Panc1 (cell line): Measurements from ENCODE around the gene SHKBP1. TPM values are rescaled to one million over a fixed set of nuclear protein-coding genes. Genes with fewer than 3 reads are reported as not detected.

Experiments
- ATAC-seq: fragments of 200-7000 bp; cut with Tn5 transposase; 2 replicates; pipeline ENCODE4 v1.9.1; 2020; ENCODE audit warnings: mild to moderate bottlenecking, moderate library complexity
- Bru-seq: library from RNA; stranded (reverse); fragments of 400-500 nt; gene quantifications from one replicate; lab custom pipeline; 2021; lab: Mats Ljungman, UMichigan
- BruChase-seq, 2 experiments: library from RNA; stranded (reverse); fragments of 400-500 nt; gene quantifications; one replicate each; lab custom pipeline; 2021; lab: Mats Ljungman, UMichigan
- BruUV-seq: library from RNA; stranded (reverse); fragments of 400-500 nt; replicated peaks from 2 replicates; lab custom pipeline; 2021; lab: Mats Ljungman, UMichigan
- CTCF ChIA-PET: fragments of 300-600 bp; sonication (Branson Sonifier 250); formaldehyde crosslinking; loops from one replicate; lab custom pipeline; 2022; ENCODE audit warnings: antibody characterized with exemption; lab: Charles Lee
- POLR2A ChIA-PET: fragments of 300-600 bp; sonication (Branson Sonifier 250); formaldehyde crosslinking; loops from one replicate; lab custom pipeline; 2022; ENCODE audit warnings: antibody characterized with exemption; lab: Charles Lee
- DNase-seq: peaks from one replicate; pipeline ENCODE4 v3.0.0-alpha.2; 2010; ENCODE audit warnings: low read depth, low spot score
- H3K27ac ChIP-seq: 2 replicates; pipeline ENCODE4 v1.5.1; 2011; ENCODE audit warnings: mild to moderate bottlenecking, low read length, inconsistent platforms
- H3K27me3 ChIP-seq: fragments of 200-500 bp; sonication (Bioruptor generic); 2 replicates; pipeline ENCODE4 v1.6.0; 2014; ENCODE audit warnings: low read length, inconsistent platforms; ENCODE audit not compliant: control insufficient read depth, insufficient read depth
- H3K36me3 ChIP-seq: fragments of 200-500 bp; sonication (Bioruptor generic); 2 replicates; pipeline ENCODE4 v1.5.1; 2014; ENCODE audit warnings: inconsistent platforms, mild to moderate bottlenecking, low read length, moderate library complexity; ENCODE audit not compliant: control insufficient read depth, insufficient read depth
- H3K4me1 ChIP-seq: 2 replicates; pipeline ENCODE4 v1.5.1; 2011; ENCODE audit warnings: inconsistent platforms, mild to moderate bottlenecking, low read length, moderate library complexity; ENCODE audit not compliant: control insufficient read depth, insufficient read depth
- H3K4me3 ChIP-seq, 2 experiments: 2 replicates each; pipeline ENCODE4 v1.5.1; 2011 to 2012; ENCODE audit warnings: low read depth in 2 of 2, low read length in 2 of 2, mild to moderate bottlenecking in 2 of 2, inconsistent platforms in 1 of 2, moderate library complexity in 1 of 2
- H3K9me3 ChIP-seq: fragments of 200-500 bp; sonication (Bioruptor generic); 2 replicates; pipeline ENCODE4 v1.5.1; 2014; ENCODE audit warnings: low read depth, mild to moderate bottlenecking, inconsistent platforms, low read length, moderate library complexity; ENCODE audit not compliant: control insufficient read depth, insufficient read depth
- CTCF ChIP-seq: fragments of 450-650 bp; IDR thresholded peaks from 2 replicates; pipeline ENCODE4 v1.5.1; 2017; ENCODE audit warnings: mild to moderate bottlenecking
- POLR2AphosphoS5 ChIP-seq: IDR thresholded peaks from 2 replicates; pipeline ENCODE4 v1.6.1; 2012; ENCODE audit warnings: mild to moderate bottlenecking, low read depth, low read length, moderate library complexity
- REST ChIP-seq, 2 experiments: IDR thresholded peaks; 2 replicates each; pipeline ENCODE4 v1.6.1; 2011 to 2012; ENCODE audit warnings: low read depth in 2 of 2, control low read depth in 1 of 2, low read length in 1 of 2, mild to moderate bottlenecking in 1 of 2, moderate library complexity in 1 of 2; ENCODE audit not compliant: insufficient read depth in 1 of 2
- SIN3A ChIP-seq: IDR thresholded peaks from 2 replicates; pipeline ENCODE4 v1.6.1; 2012; ENCODE audit warnings: low read depth, mild to moderate bottlenecking, low read length, moderate library complexity, borderline replicate concordance; ENCODE audit not compliant: insufficient read depth
- TCF7L2 ChIP-seq: IDR thresholded peaks from 2 replicates; pipeline ENCODE4 v1.6.1; 2011; ENCODE audit warnings: mild to moderate bottlenecking, low read depth, low read length, inconsistent platforms
- in situ Hi-C: cut with HindIII; loops from 2 replicates; pipeline ENCODE4 v1.10.0; 2016; ENCODE audit warnings: low sequenced_read_pairs, low pct_unique_long_range_greater_than_20kb
- intact Hi-C: fragments of 100-400 bp; cut with micrococcal nuclease; formaldehyde crosslinking; loops from one replicate; pipeline ENCODE4 v1.10.0; 2022; ENCODE audit not compliant: unreplicated experiment
- long read RNA-seq: library from polyadenylated mRNA; unstranded; transcript quantifications from one replicate; pipeline ENCODE4 v2.0.0, GENCODE V29; 2021; ENCODE audit not compliant: unreplicated experiment
- polyA plus RNA-seq: library from polyadenylated mRNA; unstranded; fragments of >200 nt; gene quantifications from one replicate; pipeline ENCODE4 v1.2.1, GENCODE V29; 2012; ENCODE audit warnings: missing spikeins; ENCODE audit not compliant: insufficient read length
- total RNA-seq: library from RNA; stranded (reverse); gene quantifications from one replicate; pipeline ENCODE4 v1.2.1, GENCODE V29; 2021; ENCODE audit not compliant: unreplicated experiment

SHKBP1 gene
- total RNA-seq (55.9 TPM), Bru-seq, nascent RNA (percentile 59 among the genes with signal in this experiment), BruChase-seq, experiment 1, labeled RNA remaining after a 2-hour chase (percentile 60 among the genes with signal in this experiment), BruChase-seq, experiment 2, labeled RNA remaining after a 6-hour chase (percentile 70 among the genes with signal in this experiment)
- 102 TPM for polyA plus RNA-seq
- long read RNA-seq, transcript SHKBP1-201 (18 exons, 2,363 nt): major isoform, 54 of 107 reads
- long read RNA-seq, partial matches to known transcripts: 21 of 107 reads
- long read RNA-seq, other reads (novel, unspliced or antisense): 31 of 107 reads

GRCh38 chr19:40576585-40577451, at the start of gene SHKBP1:
TSS of gene SHKBP1 (plus strand) at chr19:40576873. CDS start at chr19:40576900, 27 bp downstream.
- ChIA-PET CTCF (no interaction called here), POLR2A (no interaction called here)
- Histone ChIP-seq H3K9me3 (no peaks in the 10 kb centered on the region), H3K27ac (peak within 1 kb of the TSS; percentile 79), H3K4me3 (peak within 1 kb of the TSS; percentile 74 to 82), H3K36me3 (no peaks in the 10 kb centered on the region), H3K27me3 (no peaks in the 10 kb centered on the region), H3K4me1 (no peaks in the 10 kb centered on the region; the same call in 1 of the 2 replicates)
- in situ Hi-C loops: no loop called here
- DNase-seq (no peak), ATAC-seq (peak; percentile 100)
- no TSS peak for BruUV-seq
- TF ChIP-seq TCF7L2: no peak
- peak; percentile 61; the same call in 1 of the 2 replicates for TF ChIP-seq SIN3A
- TF ChIP-seq POLR2AphosphoS5: peak; percentile 47; the same call in 1 of the 2 replicates
- TF ChIP-seq CTCF: no peak
- intact Hi-C loops: no loop called here

- ChIA-PET POLR2A (no interaction called here), CTCF (no interaction called here)
- no peak for DNase-seq
- ATAC-seq: no peak
- TF ChIP-seq REST (IDR thresholded peaks at IDR 0.05; ENCODE audit: insufficient read depth in 1 of 2, low read depth in 2 of 2, low read length in 1 of 2): no peak
- TF ChIP-seq CTCF: no peak
- TF ChIP-seq SIN3A: no peak
- TF ChIP-seq TCF7L2: no peak
- no peak for TF ChIP-seq POLR2AphosphoS5
- Histone ChIP-seq H3K36me3 (no peaks in the 10 kb centered on the region), H3K27me3 (no peaks in the 10 kb centered on the region), H3K4me3 (no peak overlapping the region), H3K4me1 (peaks cover 8% of the 10 kb centered on the region), H3K27ac (no peak overlapping the region), H3K9me3 (no peaks in the 10 kb centered on the region)
- no TSS peak for BruUV-seq
- intact Hi-C loops: no loop called here
- in situ Hi-C loops: no loop called here
Measured at GRCh38 chr19:40528078-40528477, 48.6 kb upstream of the SHKBP1 start.
